Panc1 (cell line): Measurements from ENCODE around the gene TTLL11. TPM values are rescaled to one million over a fixed set of nuclear protein-coding genes. Genes with fewer than 3 reads are reported as not detected.

Experiments
- ATAC-seq: fragments of 200-7000 bp; cut with Tn5 transposase; 2 replicates; pipeline ENCODE4 v1.9.1; 2020; ENCODE audit warnings: mild to moderate bottlenecking, moderate library complexity
- BruUV-seq: library from RNA; stranded (reverse); fragments of 400-500 nt; replicated peaks from 2 replicates; lab custom pipeline; 2021; lab: Mats Ljungman, UMichigan
- CTCF ChIA-PET: fragments of 300-600 bp; sonication (Branson Sonifier 250); formaldehyde crosslinking; loops from one replicate; lab custom pipeline; 2022; ENCODE audit warnings: antibody characterized with exemption; lab: Charles Lee
- POLR2A ChIA-PET: fragments of 300-600 bp; sonication (Branson Sonifier 250); formaldehyde crosslinking; loops from one replicate; lab custom pipeline; 2022; ENCODE audit warnings: antibody characterized with exemption; lab: Charles Lee
- DNase-seq: peaks from one replicate; pipeline ENCODE4 v3.0.0-alpha.2; 2010; ENCODE audit warnings: low read depth, low spot score
- H3K27ac ChIP-seq: 2 replicates; pipeline ENCODE4 v1.5.1; 2011; ENCODE audit warnings: mild to moderate bottlenecking, low read length, inconsistent platforms
- H3K27me3 ChIP-seq: fragments of 200-500 bp; sonication (Bioruptor generic); 2 replicates; pipeline ENCODE4 v1.6.0; 2014; ENCODE audit warnings: low read length, inconsistent platforms; ENCODE audit not compliant: control insufficient read depth, insufficient read depth
- H3K36me3 ChIP-seq: fragments of 200-500 bp; sonication (Bioruptor generic); 2 replicates; pipeline ENCODE4 v1.5.1; 2014; ENCODE audit warnings: inconsistent platforms, mild to moderate bottlenecking, low read length, moderate library complexity; ENCODE audit not compliant: control insufficient read depth, insufficient read depth
- H3K4me1 ChIP-seq: 2 replicates; pipeline ENCODE4 v1.5.1; 2011; ENCODE audit warnings: inconsistent platforms, mild to moderate bottlenecking, low read length, moderate library complexity; ENCODE audit not compliant: control insufficient read depth, insufficient read depth
- H3K4me3 ChIP-seq, 2 experiments: 2 replicates each; pipeline ENCODE4 v1.5.1; 2011 to 2012; ENCODE audit warnings: low read depth in 2 of 2, low read length in 2 of 2, mild to moderate bottlenecking in 2 of 2, inconsistent platforms in 1 of 2, moderate library complexity in 1 of 2
- H3K9me3 ChIP-seq: fragments of 200-500 bp; sonication (Bioruptor generic); 2 replicates; pipeline ENCODE4 v1.5.1; 2014; ENCODE audit warnings: low read depth, mild to moderate bottlenecking, inconsistent platforms, low read length, moderate library complexity; ENCODE audit not compliant: control insufficient read depth, insufficient read depth
- POLR2AphosphoS5 ChIP-seq: IDR thresholded peaks from 2 replicates; pipeline ENCODE4 v1.6.1; 2012; ENCODE audit warnings: mild to moderate bottlenecking, low read depth, low read length, moderate library complexity
- REST ChIP-seq, 2 experiments: IDR thresholded peaks; 2 replicates each; pipeline ENCODE4 v1.6.1; 2011 to 2012; ENCODE audit warnings: low read depth in 2 of 2, control low read depth in 1 of 2, low read length in 1 of 2, mild to moderate bottlenecking in 1 of 2, moderate library complexity in 1 of 2; ENCODE audit not compliant: insufficient read depth in 1 of 2
- SIN3A ChIP-seq: IDR thresholded peaks from 2 replicates; pipeline ENCODE4 v1.6.1; 2012; ENCODE audit warnings: low read depth, mild to moderate bottlenecking, low read length, moderate library complexity, borderline replicate concordance; ENCODE audit not compliant: insufficient read depth
- TCF7L2 ChIP-seq: IDR thresholded peaks from 2 replicates; pipeline ENCODE4 v1.6.1; 2011; ENCODE audit warnings: mild to moderate bottlenecking, low read depth, low read length, inconsistent platforms
- in situ Hi-C: cut with HindIII; loops from 2 replicates; pipeline ENCODE4 v1.10.0; 2016; ENCODE audit warnings: low sequenced_read_pairs, low pct_unique_long_range_greater_than_20kb
- intact Hi-C: fragments of 100-400 bp; cut with micrococcal nuclease; formaldehyde crosslinking; loops from one replicate; pipeline ENCODE4 v1.10.0; 2022; ENCODE audit not compliant: unreplicated experiment
- total RNA-seq: library from RNA; stranded (reverse); gene quantifications from one replicate; pipeline ENCODE4 v1.2.1, GENCODE V29; 2021; ENCODE audit not compliant: unreplicated experiment
- TF ChIP-seq, protein P1 (sequence below): fragments of 450-650 bp; IDR thresholded peaks from 2 replicates; pipeline ENCODE4 v1.5.1; 2017; ENCODE audit warnings: mild to moderate bottlenecking

Gene TTLL11
- total RNA-seq, 1 experiment from 2014 or later: 1.1 TPM

- ATAC-seq (peak; percentile 90), DNase-seq (peak; percentile 32)
- H3K4me1 ChIP-seq: no peaks in the 10 kb centered on the region
- no peaks in the 10 kb centered on the region for H3K27me3 ChIP-seq
- H3K9me3 ChIP-seq: no peaks in the 10 kb centered on the region
- ChIA-PET POLR2A (no interaction called here), CTCF (interaction anchor here (0.5 to 2.1 kb wide), 10 partner anchors 8 to 892 kb away, joined by 3 to 33 read pairs (median 5); no protein-coding TSS in a partner anchor)
- no peak for TF ChIP-seq TCF7L2
- TF ChIP-seq, protein P1, sequence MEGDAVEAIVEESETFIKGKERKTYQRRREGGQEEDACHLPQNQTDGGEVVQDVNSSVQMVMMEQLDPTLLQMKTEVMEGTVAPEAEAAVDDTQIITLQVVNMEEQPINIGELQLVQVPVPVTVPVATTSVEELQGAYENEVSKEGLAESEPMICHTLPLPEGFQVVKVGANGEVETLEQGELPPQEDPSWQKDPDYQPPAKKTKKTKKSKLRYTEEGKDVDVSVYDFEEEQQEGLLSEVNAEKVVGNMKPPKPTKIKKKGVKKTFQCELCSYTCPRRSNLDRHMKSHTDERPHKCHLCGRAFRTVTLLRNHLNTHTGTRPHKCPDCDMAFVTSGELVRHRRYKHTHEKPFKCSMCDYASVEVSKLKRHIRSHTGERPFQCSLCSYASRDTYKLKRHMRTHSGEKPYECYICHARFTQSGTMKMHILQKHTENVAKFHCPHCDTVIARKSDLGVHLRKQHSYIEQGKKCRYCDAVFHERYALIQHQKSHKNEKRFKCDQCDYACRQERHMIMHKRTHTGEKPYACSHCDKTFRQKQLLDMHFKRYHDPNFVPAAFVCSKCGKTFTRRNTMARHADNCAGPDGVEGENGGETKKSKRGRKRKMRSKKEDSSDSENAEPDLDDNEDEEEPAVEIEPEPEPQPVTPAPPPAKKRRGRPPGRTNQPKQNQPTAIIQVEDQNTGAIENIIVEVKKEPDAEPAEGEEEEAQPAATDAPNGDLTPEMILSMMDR: peak; percentile 80
- H3K4me3 ChIP-seq: no peak overlapping the region
- no peaks in the 10 kb centered on the region for H3K36me3 ChIP-seq
- BruUV-seq: no TSS peak
- no peak overlapping the region for H3K27ac ChIP-seq
- intact Hi-C loops: loop anchor here (2.0 to 10.0 kb wide), 2 partner anchors 23 to 355 kb away; no protein-coding TSS in a partner anchor
- in situ Hi-C loops: no loop called here
Observed at GRCh38 chr9:122099271-122099869, 6.3 kb upstream of the TTLL11 start.

DNA sequence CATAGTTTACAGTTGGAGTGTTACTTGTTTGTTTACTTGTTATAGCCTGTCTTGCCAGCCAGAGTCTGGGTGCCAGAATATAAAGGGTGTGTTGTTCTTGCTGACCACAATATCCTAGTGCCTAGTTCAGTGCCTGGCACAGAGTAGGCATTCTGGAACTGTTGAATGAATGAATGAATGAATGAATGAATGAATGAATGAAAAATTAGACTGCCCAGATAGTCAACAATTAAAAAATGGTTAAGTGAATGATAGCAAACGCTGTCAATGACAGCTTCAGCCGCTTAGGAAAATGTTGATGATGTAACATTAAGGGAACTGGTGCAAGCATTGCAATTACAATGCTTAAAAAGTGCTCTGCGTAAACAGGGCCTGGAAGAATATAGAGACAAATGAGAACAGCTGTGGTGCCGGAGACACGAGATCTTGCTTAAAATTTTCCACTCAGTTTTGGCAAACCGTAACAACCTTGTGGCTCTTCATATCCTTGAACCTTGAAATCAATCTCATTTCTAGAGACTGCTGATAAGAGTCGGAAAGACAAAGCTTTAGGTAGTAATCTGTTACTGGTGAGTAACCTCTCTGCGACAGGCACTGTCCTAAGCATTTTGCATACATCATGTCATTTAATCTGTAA lies 4.7 kb upstream of the TTLL11 start:
- ChIA-PET CTCF (interaction anchor here (2.1 kb wide), 1 partner anchor 26 kb away, joined by 33 read pairs; no protein-coding TSS in a partner anchor), POLR2A (interaction anchor here (1.1 kb wide), 1 partner anchor 18 kb away, joined by 3 read pairs; no protein-coding TSS in a partner anchor)
- Histone ChIP-seq H3K27me3 (no peaks in the 10 kb centered on the region), H3K4me1 (no peaks in the 10 kb centered on the region), H3K4me3 (no peak overlapping the region), H3K9me3 (no peaks in the 10 kb centered on the region), H3K36me3 (no peaks in the 10 kb centered on the region), H3K27ac (no peak overlapping the region)
- TF ChIP-seq TCF7L2: no peak
- TF ChIP-seq, protein P1: no peak
- no peak for TF ChIP-seq REST (IDR thresholded peaks at IDR 0.05; ENCODE audit: insufficient read depth in 1 of 2, low read depth in 2 of 2, low read length in 1 of 2)
- TF ChIP-seq POLR2AphosphoS5: no peak
- no peak for TF ChIP-seq SIN3A
- intact Hi-C loops: loop anchor here (2.0 to 10.0 kb wide), 3 partner anchors 25 to 357 kb away; no protein-coding TSS in a partner anchor
- no TSS peak for BruUV-seq
- in situ Hi-C loops: no loop called here
- DNase-seq (no peak), ATAC-seq (no peak)
